Peyer's patch (tissue), 4 donors: ENCODE results near the gene C10orf67.

Experiments
- POLR2A ChIP-seq, 2 donors: fragments of 450-650 bp; IDR thresholded peaks; one replicate each; pipeline ENCODE4 v1.5.1; 2017; ENCODE audit warnings: antibody characterized with exemption in 2 of 2, mild to moderate bottlenecking in 2 of 2, moderate library complexity in 2 of 2
- TF ChIP-seq, protein P1 (sequence below), 6 experiments: fragments of 450-650 bp in 4 of 6; fragments of 200-600 bp in 2 of 6; sonication (generic) in 1 of 6; IDR thresholded peaks; one replicate each; pipeline ENCODE4 v1.5.1; 2017 to 2019; ENCODE audit warnings: antibody characterized with exemption in 6 of 6, mild to moderate bottlenecking in 3 of 6, moderate library complexity in 1 of 6

DNA sequence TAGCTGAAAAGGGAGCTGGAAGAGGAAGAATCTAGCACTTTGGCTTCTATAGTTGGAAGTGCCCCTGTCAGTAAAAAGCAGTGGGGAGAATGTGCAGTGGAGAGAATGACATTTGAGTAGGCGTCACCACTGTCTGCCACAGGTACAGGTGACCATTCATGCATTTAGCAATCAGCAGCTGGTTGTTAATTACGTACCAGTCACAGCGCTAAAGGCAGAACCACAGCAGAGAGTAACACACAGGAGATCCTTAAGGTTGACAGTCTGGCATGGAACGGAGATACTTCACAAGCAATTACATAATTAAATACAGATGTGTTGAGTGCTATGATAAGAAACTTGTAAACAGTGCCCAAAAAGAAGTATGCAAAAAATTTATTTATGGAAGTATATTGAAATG lies 24.8 kb downstream of the C10orf67 start:
- TF ChIP-seq, protein P1, sequence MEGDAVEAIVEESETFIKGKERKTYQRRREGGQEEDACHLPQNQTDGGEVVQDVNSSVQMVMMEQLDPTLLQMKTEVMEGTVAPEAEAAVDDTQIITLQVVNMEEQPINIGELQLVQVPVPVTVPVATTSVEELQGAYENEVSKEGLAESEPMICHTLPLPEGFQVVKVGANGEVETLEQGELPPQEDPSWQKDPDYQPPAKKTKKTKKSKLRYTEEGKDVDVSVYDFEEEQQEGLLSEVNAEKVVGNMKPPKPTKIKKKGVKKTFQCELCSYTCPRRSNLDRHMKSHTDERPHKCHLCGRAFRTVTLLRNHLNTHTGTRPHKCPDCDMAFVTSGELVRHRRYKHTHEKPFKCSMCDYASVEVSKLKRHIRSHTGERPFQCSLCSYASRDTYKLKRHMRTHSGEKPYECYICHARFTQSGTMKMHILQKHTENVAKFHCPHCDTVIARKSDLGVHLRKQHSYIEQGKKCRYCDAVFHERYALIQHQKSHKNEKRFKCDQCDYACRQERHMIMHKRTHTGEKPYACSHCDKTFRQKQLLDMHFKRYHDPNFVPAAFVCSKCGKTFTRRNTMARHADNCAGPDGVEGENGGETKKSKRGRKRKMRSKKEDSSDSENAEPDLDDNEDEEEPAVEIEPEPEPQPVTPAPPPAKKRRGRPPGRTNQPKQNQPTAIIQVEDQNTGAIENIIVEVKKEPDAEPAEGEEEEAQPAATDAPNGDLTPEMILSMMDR (IDR thresholded peaks at IDR 0.05): no peak
- TF ChIP-seq POLR2A (IDR thresholded peaks at IDR 0.05): no peak
